GM18511 (cell line): Measurements from ENCODE around the gene RBP3.

Experiments used
- ATAC-seq: cut with Tn5 transposase; IDR thresholded peaks from one replicate; pipeline ENCODE4 v1.9.1; 2021; ENCODE audit warnings: mild to moderate bottlenecking, moderate library complexity; ENCODE audit not compliant: unreplicated experiment

Gene RBP3

GRCh38 chr10:47335906-47336305, 12.3 kb upstream of the RBP3 start:
- no peak for ATAC-seq

GRCh38 chr10:47336387-47337134, 11.6 kb upstream of the RBP3 start:
- ATAC-seq, result no peak

GRCh38 chr10:47337310-47337709, 10.9 kb upstream of the RBP3 start:
- no peak for ATAC-seq

GRCh38 chr10:47339186-47339735, 8.9 kb upstream of the RBP3 start:
- no peak for ATAC-seq

- ATAC-seq, result no peak
These were observed 8.2 kb upstream of the RBP3 start for GRCh38 chr10:47339759-47340607.

- no peak for ATAC-seq
These were observed 7.5 kb upstream of the RBP3 start for GRCh38 chr10:47340608-47341170.

- ATAC-seq, result no peak
These were observed 2.9 kb upstream of the RBP3 start for GRCh38 chr10:47344996-47345870.

GRCh38 chr10:47346581-47347302, 1.4 kb upstream of the RBP3 start:
- no peak for ATAC-seq

GRCh38 chr10:47347303-47347675, 874 bp upstream of the RBP3 start:
- ATAC-seq, result no peak

- no peak for ATAC-seq
These were observed 703 bp downstream of the RBP3 start for GRCh38 chr10:47348661-47349470.

- no peak for ATAC-seq
These were observed 1.4 kb downstream of the RBP3 start for GRCh38 chr10:47349516-47349915.

GRCh38 chr10:47349941-47350371, 1.8 kb downstream of the RBP3 start:
- no peak for ATAC-seq

- ATAC-seq, result no peak
These were observed 2.8 kb downstream of the RBP3 start for GRCh38 chr10:47350671-47351640.

GRCh38 chr10:47351899-47352815, 4.0 kb downstream of the RBP3 start:
- no peak for ATAC-seq

GRCh38 chr10:47353351-47353750, 5.2 kb downstream of the RBP3 start:
- no peak for ATAC-seq

GRCh38 chr10:47354165-47354564, 6.0 kb downstream of the RBP3 start:
- no peak for ATAC-seq

GRCh38 chr10:47354900-47355299, 6.7 kb downstream of the RBP3 start:
- ATAC-seq, result no peak
